H9 (cell line): ENCODE data around the gene CLIP1. TPM values are rescaled to one million over a fixed set of nuclear protein-coding genes. Genes with fewer than 3 reads are reported as not detected.

Source experiments
- DNase-seq: peaks from one replicate; pipeline ENCODE4 v3.0.0-alpha.2; 2017
- H2AFZ ChIP-seq: one replicate; pipeline ENCODE4 v1.6.1; 2013; ENCODE audit warnings: mild to moderate bottlenecking, low read length, control low read depth, moderate library complexity
- H2AK5ac ChIP-seq: 2 replicates; pipeline ENCODE4 v1.6.1; 2013; ENCODE audit warnings: low read length, control low read depth, mixed read lengths; ENCODE audit not compliant: insufficient read length
- H2BK120ac ChIP-seq: one replicate; pipeline ENCODE4 v1.6.1; 2013; ENCODE audit warnings: low read depth, mild to moderate bottlenecking, low read length, control low read depth, inconsistent platforms; ENCODE audit not compliant: poor library complexity, severe bottlenecking
- H2BK12ac ChIP-seq: 2 replicates; pipeline ENCODE4 v1.6.1; 2013; ENCODE audit warnings: low read length, control low read depth, mixed read lengths, low read depth; ENCODE audit not compliant: insufficient read length
- H2BK15ac ChIP-seq: 2 replicates; pipeline ENCODE4 v1.6.1; 2013; ENCODE audit warnings: low read depth, low read length, control low read depth
- H2BK20ac ChIP-seq: one replicate; pipeline ENCODE4 v1.6.1; 2013; ENCODE audit warnings: low read depth, mild to moderate bottlenecking, low read length, control low read depth, inconsistent platforms; ENCODE audit not compliant: poor library complexity, severe bottlenecking
- H2BK5ac ChIP-seq: 2 replicates; pipeline ENCODE4 v1.6.1; 2013; ENCODE audit warnings: low read length, control low read depth, mixed read lengths; ENCODE audit not compliant: insufficient read length
- H3K14ac ChIP-seq: 2 replicates; pipeline ENCODE4 v1.6.1; 2013; ENCODE audit warnings: low read length, control low read depth; ENCODE audit not compliant: insufficient read depth
- H3K18ac ChIP-seq: 2 replicates; pipeline ENCODE4 v1.6.1; 2013; ENCODE audit warnings: low read depth, mild to moderate bottlenecking, mixed read lengths, low read length, control low read depth; ENCODE audit not compliant: insufficient read length
- H3K23ac ChIP-seq: 2 replicates; pipeline ENCODE4 v1.6.1; 2013; ENCODE audit warnings: low read length, control low read depth, mixed read lengths, low read depth; ENCODE audit not compliant: insufficient read length
- H3K23me2 ChIP-seq: 2 replicates; pipeline ENCODE4 v1.6.1; 2013; ENCODE audit warnings: low read depth, mild to moderate bottlenecking, mixed read lengths, low read length, control low read depth; ENCODE audit not compliant: insufficient read length, poor library complexity, severe bottlenecking
- H3K27ac ChIP-seq: 2 replicates; pipeline ENCODE4 v1.5.1; 2013; ENCODE audit warnings: low read length, control low read depth, mixed read lengths, low read depth; ENCODE audit not compliant: insufficient read length
- H3K27me3 ChIP-seq: 2 replicates; pipeline ENCODE4 v1.6.1; 2013; ENCODE audit warnings: low read length, control low read depth, inconsistent platforms; ENCODE audit not compliant: insufficient read depth
- H3K4ac ChIP-seq: 2 replicates; pipeline ENCODE4 v1.6.1; 2013; ENCODE audit warnings: low read depth, mild to moderate bottlenecking, control low read depth, inconsistent platforms, low read length, moderate library complexity
- H3K4me1 ChIP-seq: 2 replicates; pipeline ENCODE4 v1.6.1; 2013; ENCODE audit warnings: low read length, control low read depth, inconsistent platforms; ENCODE audit not compliant: insufficient read depth
- H3K4me2 ChIP-seq: 2 replicates; pipeline ENCODE4 v1.6.1; 2013; ENCODE audit warnings: low read length, control low read depth, mixed read lengths; ENCODE audit not compliant: insufficient read length, insufficient read depth
- H3K56ac ChIP-seq: 2 replicates; pipeline ENCODE4 v1.6.1; 2013; ENCODE audit warnings: low read depth, mild to moderate bottlenecking, mixed read lengths, low read length, control low read depth; ENCODE audit not compliant: insufficient read length
- H3K79me1 ChIP-seq: 2 replicates; pipeline ENCODE4 v1.6.1; 2013; ENCODE audit warnings: low read depth, mild to moderate bottlenecking, moderate library complexity, low read length, control low read depth, inconsistent platforms; ENCODE audit not compliant: insufficient read depth, poor library complexity, severe bottlenecking
- H3K79me2 ChIP-seq: 2 replicates; pipeline ENCODE4 v1.6.1; 2013; ENCODE audit warnings: low read length, control low read depth, inconsistent platforms; ENCODE audit not compliant: insufficient read depth
- H3K9ac ChIP-seq: 2 replicates; pipeline ENCODE4 v1.6.1; 2013; ENCODE audit warnings: low read length, control low read depth, mixed read lengths; ENCODE audit not compliant: insufficient read length; ENCODE audit errors: extremely low read depth
- H3K9me3 ChIP-seq: one replicate; pipeline ENCODE4 v1.6.1; 2013; ENCODE audit warnings: low read depth, low read length, inconsistent platforms; ENCODE audit not compliant: control insufficient read depth
- H3T11ph ChIP-seq: one replicate; pipeline ENCODE4 v1.6.1; 2013; ENCODE audit warnings: mild to moderate bottlenecking, low read length, control low read depth, inconsistent platforms
- H4K20me1 ChIP-seq: one replicate; pipeline ENCODE4 v1.6.1; 2013; ENCODE audit not compliant: control insufficient read depth, insufficient read length, insufficient read depth
- H4K5ac ChIP-seq: 2 replicates; pipeline ENCODE4 v1.6.1; 2013; ENCODE audit warnings: low read depth, mild to moderate bottlenecking, mixed read lengths, low read length, control low read depth; ENCODE audit not compliant: insufficient read length
- H4K8ac ChIP-seq: replicated peaks from 2 replicates; pipeline ENCODE4 v1.6.1; 2013; ENCODE audit warnings: low read length, control low read depth, mixed read lengths, low read depth; ENCODE audit not compliant: insufficient read length
- H4K91ac ChIP-seq: 2 replicates; pipeline ENCODE4 v1.6.1; 2013; ENCODE audit warnings: low read depth, mild to moderate bottlenecking, moderate library complexity, mixed read lengths, low read length, control low read depth; ENCODE audit not compliant: insufficient read length
- H3K27ac Mint-ChIP-seq, 3 experiments: 2 replicates in 2 of 3; 3 replicates in 1 of 3; pipeline ENCODE4 v1.8.0; 2020 to 2021; ENCODE audit warnings: mixed read lengths in 3 of 3, mild to moderate bottlenecking in 1 of 3, moderate library complexity in 1 of 3
- H3K27me3 Mint-ChIP-seq: 2 replicates; pipeline ENCODE4 v1.8.0; 2021; ENCODE audit warnings: low read depth, mild to moderate bottlenecking, moderate library complexity, mixed read lengths
- H3K36me3 Mint-ChIP-seq, 3 experiments: 2 replicates in 2 of 3; 3 replicates in 1 of 3; pipeline ENCODE4 v1.8.0; 2020 to 2021; ENCODE audit warnings: low read depth in 3 of 3, mixed read lengths in 3 of 3; ENCODE audit not compliant: insufficient read depth in 1 of 3
- H3K4me1 Mint-ChIP-seq, 2 experiments: 2 replicates each; pipeline ENCODE4 v1.8.0; 2020; ENCODE audit warnings: mixed read lengths in 2 of 2
- H3K4me3 Mint-ChIP-seq, 2 experiments: 2 replicates in 1 of 2; 3 replicates in 1 of 2; pipeline ENCODE4 v1.8.0; 2020 to 2021; ENCODE audit warnings: mild to moderate bottlenecking in 2 of 2, mixed read lengths in 2 of 2, moderate library complexity in 1 of 2
- H3K9me3 Mint-ChIP-seq, 2 experiments: 2 replicates in 1 of 2; 3 replicates in 1 of 2; pipeline ENCODE4 v1.8.0; 2020; ENCODE audit warnings: mild to moderate bottlenecking in 2 of 2, mixed read lengths in 2 of 2, moderate library complexity in 1 of 2
- WGBS: extraction: QIAGEN DNeasy Blood & Tissue Kit; methylation state at CpG from one replicate; pipeline ENCODE4 v1.1.7; 2013; ENCODE audit warnings: missing lambda C conversion rate, low lambda C conversion rate, mixed read lengths; ENCODE audit not compliant: insufficient read length; ENCODE audit errors: extremely low coverage; 5-methylcytosine and 5-hydroxymethylcytosine counted together
- total RNA-seq: library from RNA; stranded (reverse); gene quantifications from 2 replicates; pipeline ENCODE4 v1.2.1, GENCODE V29; 2021
- TF ChIP-seq, protein P1 (sequence below): fragments of 200-600 bp; sonication (generic); conservative IDR thresholded peaks from 3 replicates; pipeline ENCODE4 v1.8.0; 2021; ENCODE audit warnings: antibody characterized with exemption, mild to moderate bottlenecking

Gene CLIP1
- total RNA-seq, 1 experiment from 2014 or later = 23.6 TPM

DNA sequence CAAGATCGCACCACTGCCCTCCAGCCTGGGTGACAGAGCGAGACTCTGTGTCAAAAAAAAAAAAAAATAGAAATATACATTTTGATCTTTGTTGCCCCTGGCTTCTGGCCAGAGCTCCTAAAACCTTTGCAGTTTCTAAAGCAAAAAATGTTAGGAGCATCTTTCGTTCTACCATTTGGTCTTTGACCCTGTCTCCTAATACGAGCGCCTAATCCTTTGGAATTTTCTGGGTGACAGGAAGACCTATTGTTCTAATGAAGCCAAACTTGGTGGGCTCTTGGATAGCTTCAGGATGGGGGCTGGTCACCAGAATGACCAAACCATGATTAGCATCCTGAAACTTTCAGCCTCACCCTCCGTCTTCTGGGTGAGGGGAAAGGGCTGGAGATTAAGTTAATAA is 32.3 kb upstream of the CLIP1 start:
- no peak overlapping the region for H3K56ac ChIP-seq
- no peak overlapping the region for H4K8ac ChIP-seq
- no peak overlapping the region for H3T11ph ChIP-seq
- no peak overlapping the region for H3K18ac ChIP-seq
- H2BK12ac ChIP-seq = no peak overlapping the region
- no peak for DNase-seq
- H3K4ac ChIP-seq = no peak overlapping the region
- no peak overlapping the region for H3K27ac Mint-ChIP-seq
- no peak overlapping the region for H2AK5ac ChIP-seq
- no peak overlapping the region for H3K4me3 Mint-ChIP-seq
- H2BK15ac ChIP-seq = no peak overlapping the region
- H3K14ac ChIP-seq = no peak overlapping the region
- H3K9me3 ChIP-seq = no peaks in the 10 kb centered on the region
- no peaks in the 10 kb centered on the region for H3K27me3 Mint-ChIP-seq
- no peak overlapping the region for H2AFZ ChIP-seq
- H3K9ac ChIP-seq = no peak overlapping the region
- H4K5ac ChIP-seq = no peak overlapping the region
- TF ChIP-seq, protein P1, sequence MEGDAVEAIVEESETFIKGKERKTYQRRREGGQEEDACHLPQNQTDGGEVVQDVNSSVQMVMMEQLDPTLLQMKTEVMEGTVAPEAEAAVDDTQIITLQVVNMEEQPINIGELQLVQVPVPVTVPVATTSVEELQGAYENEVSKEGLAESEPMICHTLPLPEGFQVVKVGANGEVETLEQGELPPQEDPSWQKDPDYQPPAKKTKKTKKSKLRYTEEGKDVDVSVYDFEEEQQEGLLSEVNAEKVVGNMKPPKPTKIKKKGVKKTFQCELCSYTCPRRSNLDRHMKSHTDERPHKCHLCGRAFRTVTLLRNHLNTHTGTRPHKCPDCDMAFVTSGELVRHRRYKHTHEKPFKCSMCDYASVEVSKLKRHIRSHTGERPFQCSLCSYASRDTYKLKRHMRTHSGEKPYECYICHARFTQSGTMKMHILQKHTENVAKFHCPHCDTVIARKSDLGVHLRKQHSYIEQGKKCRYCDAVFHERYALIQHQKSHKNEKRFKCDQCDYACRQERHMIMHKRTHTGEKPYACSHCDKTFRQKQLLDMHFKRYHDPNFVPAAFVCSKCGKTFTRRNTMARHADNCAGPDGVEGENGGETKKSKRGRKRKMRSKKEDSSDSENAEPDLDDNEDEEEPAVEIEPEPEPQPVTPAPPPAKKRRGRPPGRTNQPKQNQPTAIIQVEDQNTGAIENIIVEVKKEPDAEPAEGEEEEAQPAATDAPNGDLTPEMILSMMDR = no peak
- H3K79me1 ChIP-seq = no peaks in the 10 kb centered on the region
- H4K91ac ChIP-seq = no peak overlapping the region
- no peak overlapping the region for H3K4me2 ChIP-seq
- H3K9me3 Mint-ChIP-seq = no peaks in the 10 kb centered on the region
- H2BK120ac ChIP-seq = no peak overlapping the region
- no peaks in the 10 kb centered on the region for H3K4me1 ChIP-seq
- no peak overlapping the region for H3K23ac ChIP-seq
- H4K20me1 ChIP-seq = no peaks in the 10 kb centered on the region
- no peak overlapping the region for H2BK5ac ChIP-seq
- H2BK20ac ChIP-seq = no peak overlapping the region
- no peaks in the 10 kb centered on the region for H3K23me2 ChIP-seq
- no peak overlapping the region for H3K27ac ChIP-seq
- H3K27me3 ChIP-seq = no peaks in the 10 kb centered on the region
- peaks cover 2 to 4% of the 10 kb centered on the region in 2 experiments; a peak in 3 of 4 replicates for H3K4me1 Mint-ChIP-seq
- no peaks in the 10 kb centered on the region for H3K79me2 ChIP-seq
- WGBS = no CpG with 5 or more reads among the region's 6 CpGs
- H3K36me3 Mint-ChIP-seq = no peaks in the 10 kb centered on the region
